GM19043 (cell line): Measurements from ENCODE around the gene STEAP3.

ENCODE experiments used
- ATAC-seq: cut with Tn5 transposase; IDR thresholded peaks from one replicate; pipeline ENCODE4 v1.9.1; 2021; ENCODE audit warnings: low read depth; ENCODE audit not compliant: unreplicated experiment

Gene STEAP3

GRCh38 chr2:119245841-119246230 lies 22.2 kb downstream of the STEAP3 start:
- no peak for ATAC-seq

- ATAC-seq = no peak
Measured at GRCh38 chr2:119246884-119247843, 23.5 kb downstream of the STEAP3 start.

- no peak for ATAC-seq
Measured at GRCh38 chr2:119247844-119248271, 24.2 kb downstream of the STEAP3 start.

DNA sequence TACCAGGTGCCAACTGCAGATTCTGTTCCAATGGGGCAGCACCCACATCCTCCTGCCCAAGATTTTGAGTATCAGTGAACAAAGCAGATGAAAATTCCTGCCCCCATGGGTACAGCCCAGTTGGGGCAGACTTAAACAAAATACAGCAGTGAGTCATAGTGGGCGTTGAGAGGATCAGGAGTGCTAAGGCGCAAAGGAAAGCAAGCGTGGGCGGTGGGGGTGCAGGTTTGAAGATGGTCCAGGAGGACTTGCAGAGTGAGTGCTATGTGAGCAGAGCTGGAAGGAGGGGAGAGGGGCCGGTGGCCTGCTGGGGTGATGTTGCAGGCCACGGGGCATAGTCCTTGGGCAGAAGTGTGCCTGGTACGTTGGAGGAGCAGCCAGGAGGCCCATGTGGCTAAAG lies 24.7 kb downstream of the STEAP3 start:
- ATAC-seq = no peak

- no peak for ATAC-seq
Measured at GRCh38 chr2:119248751-119249150, 25.1 kb downstream of the STEAP3 start.

DNA sequence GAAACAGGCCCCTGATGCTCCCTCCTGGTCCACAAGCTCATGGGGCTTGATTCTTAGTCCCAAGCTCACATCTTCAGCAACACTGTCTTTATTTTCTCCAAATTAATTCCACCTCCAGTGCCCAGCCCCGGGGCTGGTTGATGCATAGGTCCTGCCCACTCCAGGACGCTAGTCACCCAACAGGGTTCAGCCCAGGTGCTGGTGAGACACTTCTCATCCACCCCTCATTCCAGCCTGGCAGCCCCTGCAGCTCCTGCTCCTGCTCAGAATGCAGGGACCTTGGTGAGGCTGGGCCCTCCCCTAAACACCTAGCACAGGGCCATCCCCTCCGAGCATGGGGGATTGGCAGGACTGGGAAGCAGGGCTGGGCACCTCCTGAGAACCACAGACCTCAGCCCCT lies 25.7 kb downstream of the STEAP3 start:
- no peak for ATAC-seq

DNA sequence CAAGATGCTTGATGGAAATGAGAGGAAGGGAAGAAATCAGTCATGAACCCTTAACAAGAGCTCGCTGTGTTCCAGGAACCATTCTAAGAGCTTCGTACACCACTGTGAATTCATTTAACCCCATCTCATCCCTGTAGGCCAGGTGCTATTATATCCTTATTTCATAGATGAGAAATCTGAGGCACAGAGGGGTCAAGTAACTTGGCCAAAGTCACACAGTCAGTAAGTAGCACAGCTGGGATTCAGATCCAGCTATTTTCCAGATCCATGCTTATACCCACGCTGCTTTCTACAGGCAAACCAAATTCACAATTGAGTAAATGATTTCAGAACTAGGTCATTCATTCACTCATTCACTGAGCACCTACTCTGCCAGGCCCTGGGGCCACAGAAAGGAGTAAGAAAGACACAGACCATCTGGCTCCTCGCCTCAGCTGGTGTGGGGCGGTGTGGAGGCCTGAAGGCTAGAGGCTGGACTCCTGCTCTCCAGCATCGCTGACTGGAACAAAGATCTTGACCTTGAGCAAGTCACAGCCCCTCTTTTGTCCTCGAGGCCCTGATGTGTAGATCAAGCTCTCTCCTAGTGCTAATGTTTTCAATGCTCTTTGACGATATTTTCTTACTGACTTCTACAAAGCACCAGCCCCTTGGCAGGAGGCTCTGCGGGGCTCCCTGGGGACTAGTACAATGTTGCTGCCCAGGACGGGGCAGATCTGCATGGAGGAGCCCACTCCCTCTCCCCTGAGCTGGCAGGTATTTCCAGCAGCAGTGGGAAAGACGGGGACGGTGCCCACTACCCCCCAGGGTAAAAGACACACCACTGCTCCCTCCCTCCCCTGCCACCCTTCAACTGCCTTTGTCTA lies 26.5 kb downstream of the STEAP3 start:
- no peak for ATAC-seq

DNA sequence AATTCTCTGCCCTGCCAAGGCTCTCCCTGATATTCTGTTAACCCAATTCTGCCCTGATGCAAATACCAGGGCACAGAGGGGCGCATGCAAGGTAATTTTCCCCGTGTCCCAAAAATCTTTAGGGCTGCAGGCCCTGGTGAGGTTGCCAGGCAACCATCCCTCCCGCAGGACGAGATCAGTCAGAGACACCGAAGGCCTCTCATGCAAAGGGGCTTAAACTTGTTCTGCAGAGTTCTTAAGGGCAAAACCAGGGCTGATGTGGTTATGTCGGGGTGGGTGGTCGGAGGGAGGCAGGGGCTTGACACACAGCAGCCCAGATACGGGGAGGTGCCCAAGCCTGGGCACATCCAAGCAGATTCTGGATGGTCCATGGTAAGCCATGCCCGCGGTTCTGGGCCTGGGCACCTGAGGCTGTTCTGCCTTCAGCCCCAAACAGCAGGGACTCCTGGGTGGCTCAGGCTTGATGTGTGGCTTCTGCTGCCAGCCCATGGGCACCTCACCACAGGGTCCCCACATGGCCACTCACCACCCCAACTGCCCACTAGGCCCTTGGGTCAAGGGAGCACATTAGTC lies 27.2 kb downstream of the STEAP3 start:
- no peak for ATAC-seq

DNA sequence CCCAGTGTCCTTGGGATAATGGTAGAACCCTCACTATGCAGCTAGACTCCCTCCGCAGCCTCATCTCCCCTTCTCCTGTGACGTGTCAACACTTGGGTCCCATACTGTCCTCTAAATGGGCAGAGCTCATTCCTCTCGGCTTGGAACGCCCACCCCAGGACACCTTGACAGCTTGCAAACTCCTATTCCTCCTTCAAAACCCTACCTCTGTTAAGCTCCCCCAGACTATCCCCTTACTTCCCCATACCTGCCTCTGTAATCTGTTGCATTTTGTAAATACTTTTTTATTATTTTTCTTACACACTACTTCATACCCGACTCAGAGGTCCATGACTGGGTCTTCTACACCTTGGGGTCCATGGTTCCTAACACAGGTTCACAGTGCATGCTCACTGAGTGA lies 28.0 kb downstream of the STEAP3 start:
- no peak for ATAC-seq

DNA sequence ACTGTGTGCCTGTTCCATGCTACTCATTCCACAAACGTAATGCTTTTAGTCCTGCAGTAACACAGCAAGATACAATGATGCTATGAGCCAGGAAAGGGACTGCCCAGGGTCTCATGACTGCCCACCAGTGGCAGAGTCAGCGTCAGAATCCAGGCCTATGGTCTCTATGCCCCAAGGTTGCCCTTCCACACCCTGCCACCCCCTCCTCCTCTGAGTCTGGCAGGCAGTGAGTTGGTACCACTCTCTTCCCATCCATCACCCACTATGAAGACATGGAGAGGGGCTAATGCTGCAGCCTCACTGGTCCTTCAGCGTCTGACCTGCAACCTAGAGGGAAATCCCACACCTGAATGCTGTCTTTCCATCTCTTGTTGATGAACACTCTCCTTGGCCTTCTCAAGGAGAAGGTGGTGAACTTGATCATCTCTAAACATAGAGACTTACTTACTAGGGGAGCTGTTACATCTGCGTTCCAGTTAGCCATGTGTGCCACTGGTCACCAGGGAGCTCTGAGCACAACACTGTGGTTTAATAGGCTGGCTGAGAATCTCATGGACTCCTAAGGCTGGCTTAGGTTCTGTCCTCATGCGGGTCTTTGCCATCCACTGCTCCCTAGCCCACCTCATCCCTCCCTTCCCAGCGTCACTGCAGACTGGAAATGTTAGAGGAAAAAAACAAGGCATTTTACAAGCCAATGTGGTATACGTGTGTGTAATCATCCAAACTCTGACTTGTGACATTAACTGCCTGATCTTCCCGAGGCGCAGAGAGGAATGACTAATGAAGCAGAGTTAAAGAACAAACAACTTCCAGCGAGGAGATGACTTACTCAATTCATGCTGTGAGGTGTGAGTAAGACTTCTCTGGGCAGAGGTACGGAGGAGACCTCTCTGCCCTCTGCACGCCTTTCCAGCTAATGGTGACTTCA lies 28.8 kb downstream of the STEAP3 start:
- no peak for ATAC-seq

DNA sequence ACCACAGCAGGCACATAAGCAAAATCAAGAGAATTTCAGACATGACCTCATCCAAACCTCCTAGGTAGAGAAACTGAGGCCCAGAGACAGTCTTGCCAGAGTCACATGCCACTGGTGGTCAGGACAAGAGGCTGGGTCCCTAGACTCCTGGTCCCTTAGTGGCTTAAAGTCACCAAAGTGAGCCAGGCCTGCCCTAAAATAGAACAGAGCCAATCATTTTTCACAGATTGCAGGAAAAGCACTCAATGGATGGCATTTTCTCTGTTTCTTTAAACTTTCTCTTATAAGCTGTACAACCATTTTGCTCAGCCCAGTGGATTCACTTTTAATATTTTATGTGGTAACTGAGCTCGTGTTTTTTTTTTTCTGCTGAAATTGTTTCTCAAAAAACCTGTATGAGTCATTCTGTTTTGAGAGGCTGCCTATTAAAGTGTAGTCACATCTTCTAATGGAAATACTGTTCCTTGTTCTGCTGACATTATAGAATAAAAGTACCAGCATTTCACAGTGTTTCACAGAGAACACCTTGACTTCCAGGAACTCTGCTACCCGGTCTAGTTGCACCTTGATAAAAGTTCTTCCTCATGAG lies 29.6 kb downstream of the STEAP3 start:
- ATAC-seq = no peak

GRCh38 chr2:119253760-119254600 lies 30.3 kb downstream of the STEAP3 start:
- no peak for ATAC-seq

DNA sequence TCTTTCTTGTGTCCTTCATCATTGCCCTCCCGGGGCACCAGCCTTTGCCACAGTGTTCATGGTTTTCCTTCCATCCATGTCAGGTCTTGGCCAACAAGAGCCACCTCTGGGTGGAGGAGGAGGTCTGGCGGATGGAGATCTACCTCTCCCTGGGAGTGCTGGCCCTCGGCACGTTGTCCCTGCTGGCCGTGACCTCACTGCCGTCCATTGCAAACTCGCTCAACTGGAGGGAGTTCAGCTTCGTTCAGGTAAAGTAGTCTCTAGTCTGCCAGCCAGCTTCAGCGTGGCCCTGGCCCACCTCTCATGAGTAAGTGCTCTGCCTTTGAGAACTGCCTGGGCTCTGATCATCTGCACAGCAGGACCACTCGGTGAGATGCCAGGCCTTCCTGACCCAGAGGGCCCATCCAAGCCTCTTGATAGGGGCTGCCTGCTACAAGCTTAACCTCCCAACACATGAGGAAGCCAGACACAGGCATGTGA lies 31.0 kb downstream of the STEAP3 start:
- no peak for ATAC-seq

- no peak for ATAC-seq
Measured at GRCh38 chr2:119255760-119256581, 32.3 kb downstream of the STEAP3 start.

- ATAC-seq = no peak
Measured at GRCh38 chr2:119256582-119256921, 32.9 kb downstream of the STEAP3 start.

GRCh38 chr2:119257198-119257597 lies 33.6 kb downstream of the STEAP3 start:
- ATAC-seq = no peak

DNA sequence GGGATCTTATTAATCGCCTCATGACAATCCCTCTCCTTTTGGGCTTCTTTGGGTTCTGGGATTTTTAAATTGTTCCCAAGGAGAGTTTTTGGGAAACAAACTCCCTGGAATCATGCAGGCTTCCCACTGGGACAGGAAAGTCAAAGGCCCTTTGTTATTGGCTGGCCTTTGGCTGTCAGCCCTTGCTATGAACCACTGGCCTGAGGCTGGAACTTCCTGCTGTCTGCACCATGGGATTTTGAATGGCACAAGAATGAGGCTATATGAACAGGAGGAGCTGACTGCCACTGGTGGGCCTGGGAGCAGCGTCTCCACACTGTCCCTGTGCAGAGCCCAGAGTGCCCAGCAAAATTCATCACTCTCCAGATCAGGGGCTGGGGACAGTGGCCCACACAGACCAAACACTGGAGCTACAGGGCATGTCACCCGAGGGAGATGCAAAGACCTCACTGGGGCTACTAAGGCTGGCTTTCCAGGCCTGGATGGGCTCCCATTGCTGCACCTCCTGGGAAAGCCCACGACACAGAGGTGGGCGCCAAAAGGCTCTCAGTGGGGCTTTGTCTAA lies 35.7 kb downstream of the STEAP3 start:
- no peak for ATAC-seq
